Osteocyte (in vitro differentiated cells): Measurements from ENCODE around the gene OR52E6. TPM values are rescaled to one million over a fixed set of nuclear protein-coding genes. Genes with fewer than 3 reads are reported as not detected.

ENCODE experiments used
- DNase-seq: peaks from one replicate; pipeline ENCODE4 v3.0.0; 2021; ENCODE audit warnings: mixed read lengths; ENCODE audit not compliant: unreplicated experiment; ENCODE audit errors: extremely low spot score
- H3K27ac Mint-ChIP-seq: one replicate; pipeline ENCODE4 v1.8.0; 2021; ENCODE audit warnings: mild to moderate bottlenecking, mixed read lengths; ENCODE audit not compliant: unreplicated experiment
- H3K27me3 Mint-ChIP-seq: one replicate; pipeline ENCODE4 v1.8.0; 2021; ENCODE audit warnings: mixed read lengths; ENCODE audit not compliant: unreplicated experiment
- H3K36me3 Mint-ChIP-seq: one replicate; pipeline ENCODE4 v1.8.0; 2021; ENCODE audit warnings: mixed read lengths; ENCODE audit not compliant: unreplicated experiment
- H3K4me1 Mint-ChIP-seq: one replicate; pipeline ENCODE4 v1.8.0; 2021; ENCODE audit warnings: mixed read lengths; ENCODE audit not compliant: unreplicated experiment
- H3K4me3 Mint-ChIP-seq: one replicate; pipeline ENCODE4 v1.8.0; 2021; ENCODE audit warnings: mild to moderate bottlenecking, moderate library complexity, mixed read lengths; ENCODE audit not compliant: unreplicated experiment
- H3K9me3 Mint-ChIP-seq: one replicate; pipeline ENCODE4 v1.8.0; 2021; ENCODE audit warnings: mixed read lengths; ENCODE audit not compliant: unreplicated experiment
- long read RNA-seq: library from polyadenylated mRNA; unstranded; transcript quantifications from one replicate; pipeline ENCODE4 v2.0.0, GENCODE V29; 2021
- total RNA-seq: library from RNA; stranded (reverse); gene quantifications from 2 replicates; pipeline ENCODE4 v1.2.1, GENCODE V29; 2021
- TF ChIP-seq, protein P1 (sequence below): fragments of 200-600 bp; sonication (generic); IDR thresholded peaks from 2 replicates; pipeline ENCODE4 v1.5.0; 2021; ENCODE audit warnings: antibody characterized with exemption, mild to moderate bottlenecking, moderate library complexity

The OR52E6 gene
- not detected in 2 replicates for total RNA-seq
- long read RNA-seq, result 0 reads

DNA sequence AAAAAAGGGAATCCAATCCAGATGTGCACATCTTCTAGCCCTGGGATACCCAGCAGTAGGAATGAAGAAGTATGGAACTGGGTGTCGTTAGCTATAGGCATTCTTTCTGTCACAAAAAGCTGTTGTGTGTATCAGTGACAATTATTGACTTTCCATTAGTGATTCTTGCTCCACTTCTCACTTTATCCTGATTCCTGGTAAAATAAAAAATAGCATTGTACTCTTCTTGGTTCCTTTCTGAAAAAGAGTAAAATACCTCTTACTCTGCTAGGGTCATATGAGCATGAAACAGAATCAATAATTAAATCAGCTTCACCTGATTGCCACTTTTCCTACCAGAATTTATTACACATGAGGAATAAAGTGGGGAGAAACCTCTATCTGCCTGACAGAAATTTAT, at the start of gene OR52E6:
OR52E6 (minus strand) TSS at position 101 of the 400 bp plus-strand sequence; CDS start at position 101, 0 bp downstream.
- TF ChIP-seq, protein P1, sequence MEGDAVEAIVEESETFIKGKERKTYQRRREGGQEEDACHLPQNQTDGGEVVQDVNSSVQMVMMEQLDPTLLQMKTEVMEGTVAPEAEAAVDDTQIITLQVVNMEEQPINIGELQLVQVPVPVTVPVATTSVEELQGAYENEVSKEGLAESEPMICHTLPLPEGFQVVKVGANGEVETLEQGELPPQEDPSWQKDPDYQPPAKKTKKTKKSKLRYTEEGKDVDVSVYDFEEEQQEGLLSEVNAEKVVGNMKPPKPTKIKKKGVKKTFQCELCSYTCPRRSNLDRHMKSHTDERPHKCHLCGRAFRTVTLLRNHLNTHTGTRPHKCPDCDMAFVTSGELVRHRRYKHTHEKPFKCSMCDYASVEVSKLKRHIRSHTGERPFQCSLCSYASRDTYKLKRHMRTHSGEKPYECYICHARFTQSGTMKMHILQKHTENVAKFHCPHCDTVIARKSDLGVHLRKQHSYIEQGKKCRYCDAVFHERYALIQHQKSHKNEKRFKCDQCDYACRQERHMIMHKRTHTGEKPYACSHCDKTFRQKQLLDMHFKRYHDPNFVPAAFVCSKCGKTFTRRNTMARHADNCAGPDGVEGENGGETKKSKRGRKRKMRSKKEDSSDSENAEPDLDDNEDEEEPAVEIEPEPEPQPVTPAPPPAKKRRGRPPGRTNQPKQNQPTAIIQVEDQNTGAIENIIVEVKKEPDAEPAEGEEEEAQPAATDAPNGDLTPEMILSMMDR, result no peak
- no peak for DNase-seq
- Mint-ChIP-seq H3K9me3 (peaks cover 14% of the 10 kb centered on the region), H3K27ac (no peak within 1 kb of the TSS), H3K4me3 (no peak within 1 kb of the TSS), H3K27me3 (no peaks in the 10 kb centered on the region), H3K36me3 (no peaks in the 10 kb centered on the region), H3K4me1 (no peaks in the 10 kb centered on the region)

DNA sequence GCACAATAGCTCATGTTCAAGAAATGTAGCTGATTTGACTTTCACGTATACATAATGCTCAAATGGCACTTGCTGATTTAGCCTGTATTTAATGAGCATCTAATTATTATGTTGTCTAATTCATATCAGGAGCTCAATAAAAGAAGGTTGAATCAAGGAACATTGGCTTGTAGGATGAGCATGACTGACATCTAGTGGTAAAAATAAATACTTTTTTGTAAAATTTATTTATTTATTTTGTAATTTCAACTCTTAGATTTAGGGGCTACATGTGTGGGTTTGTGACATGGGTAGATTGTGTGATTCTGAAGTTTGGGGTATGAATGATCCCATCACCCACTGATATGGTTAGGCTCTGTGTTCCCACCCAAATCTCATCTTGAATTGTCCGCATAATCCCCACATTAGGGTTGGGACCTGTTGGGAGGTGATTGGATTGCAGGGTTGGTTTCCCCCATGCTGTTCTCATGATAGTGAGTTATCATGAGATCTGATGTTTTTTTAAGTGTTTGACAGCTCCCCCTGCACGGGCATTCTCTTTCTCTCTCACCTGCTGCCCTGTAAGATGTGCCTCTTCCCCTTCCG, 49.6 kb upstream of the OR52E6 start:
- H3K27me3 Mint-ChIP-seq, result no peaks in the 10 kb centered on the region
- H3K9me3 Mint-ChIP-seq, result no peaks in the 10 kb centered on the region
- DNase-seq, result no peak
- H3K4me3 Mint-ChIP-seq, result no peak overlapping the region
- TF ChIP-seq, protein P1, result peak; percentile 61
- no peaks in the 10 kb centered on the region for H3K4me1 Mint-ChIP-seq
- H3K36me3 Mint-ChIP-seq, result no peaks in the 10 kb centered on the region
- no peak overlapping the region for H3K27ac Mint-ChIP-seq

DNA sequence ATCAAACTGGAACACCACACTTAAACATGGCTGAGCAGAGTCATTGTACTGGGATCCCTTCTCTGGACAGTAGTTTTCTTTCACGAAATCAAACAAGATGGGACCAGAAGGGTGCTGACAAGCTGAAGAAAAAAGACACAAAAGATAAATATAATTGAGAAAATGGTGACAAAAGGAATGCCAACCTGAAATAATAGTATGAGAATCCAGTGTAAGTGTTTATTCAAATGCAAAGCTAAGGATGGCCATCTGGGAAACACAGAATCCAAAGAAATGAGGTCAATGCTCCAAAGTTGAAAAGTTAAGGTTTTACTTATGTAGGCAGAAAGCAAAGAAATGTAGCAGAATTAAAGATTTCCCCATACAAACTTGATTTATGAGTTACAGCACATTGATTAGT, 46.0 kb upstream of the OR52E6 start:
- H3K27me3 Mint-ChIP-seq, result peaks cover under 1% of the 10 kb centered on the region
- TF ChIP-seq, protein P1, result no peak

DNA sequence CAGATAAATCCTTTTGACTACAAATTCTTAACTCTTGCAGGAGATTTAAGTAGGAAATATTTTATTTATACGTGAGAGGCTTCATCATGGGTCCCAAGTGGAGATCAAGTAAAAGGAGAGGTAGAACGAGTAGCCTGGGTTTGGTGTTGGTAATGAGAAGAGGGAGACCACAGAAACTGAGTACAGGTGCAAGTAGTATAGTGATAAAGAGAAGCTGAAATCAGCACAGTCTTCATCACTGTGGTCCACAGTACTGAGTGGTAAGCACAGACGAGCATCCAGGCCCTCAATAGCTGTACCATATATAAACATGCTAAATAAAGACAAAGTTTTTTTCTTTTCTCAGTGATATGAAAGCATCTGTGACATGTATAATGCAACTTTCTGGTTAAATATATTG, 45.5 kb upstream of the OR52E6 start:
- Mint-ChIP-seq H3K36me3 (no peaks in the 10 kb centered on the region), H3K27me3 (peaks cover 3% of the 10 kb centered on the region), H3K4me3 (no peak overlapping the region), H3K9me3 (no peaks in the 10 kb centered on the region), H3K27ac (no peak overlapping the region), H3K4me1 (no peaks in the 10 kb centered on the region)
- TF ChIP-seq, protein P1, result no peak
- DNase-seq, result no peak

More for the DNA sequence above, 46.0 kb upstream of the OR52E6 start:
- Mint-ChIP-seq H3K36me3 (no peaks in the 10 kb centered on the region), H3K9me3 (no peaks in the 10 kb centered on the region), H3K27ac (no peak overlapping the region), H3K4me3 (no peak overlapping the region), H3K4me1 (no peaks in the 10 kb centered on the region)
- DNase-seq, result no peak

DNA sequence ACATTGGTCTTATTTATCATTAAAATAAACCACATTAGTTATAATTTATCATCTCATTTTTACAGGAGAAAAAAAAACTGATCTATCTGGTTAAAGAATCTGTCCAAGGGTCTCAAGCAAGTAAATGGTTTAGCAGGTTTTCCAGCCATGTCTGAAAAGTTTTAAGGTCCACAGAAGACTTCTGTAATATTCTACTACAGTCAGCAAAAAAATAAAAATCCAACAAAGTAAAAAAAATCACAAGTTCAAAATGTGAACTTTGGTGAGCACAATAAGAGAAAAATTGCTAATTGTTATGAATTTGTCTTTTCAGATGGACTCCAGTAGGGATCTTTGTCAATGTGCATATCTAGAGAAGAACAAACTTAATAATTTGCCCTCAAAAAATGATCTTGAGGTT, 40.1 kb upstream of the OR52E6 start:
- no peak overlapping the region for H3K4me3 Mint-ChIP-seq
- H3K36me3 Mint-ChIP-seq, result no peaks in the 10 kb centered on the region
- TF ChIP-seq, protein P1, result no peak
- no peaks in the 10 kb centered on the region for H3K4me1 Mint-ChIP-seq
- peaks cover 9% of the 10 kb centered on the region for H3K27me3 Mint-ChIP-seq
- no peaks in the 10 kb centered on the region for H3K9me3 Mint-ChIP-seq
- no peak overlapping the region for H3K27ac Mint-ChIP-seq
- DNase-seq, result no peak
